ACC112 (cell line): ENCODE data around the gene ZNF594.
"Not testable (repeated sequence)": the region's sequence is repeated elsewhere in the genome, so short reads cannot be mapped to it uniquely, and the experiment has no call there.

Experiments used
- H2AFZ ChIP-seq: fragments of 200-600 bp; sonication (generic); one replicate; pipeline ENCODE4 v1.6.0; 2017; ENCODE audit warnings: antibody characterized with exemption, low read length; ENCODE audit not compliant: unreplicated experiment
- H3K27ac ChIP-seq: fragments of 200-600 bp; sonication (generic); 2 replicates; pipeline ENCODE4 v1.5.1; 2014; ENCODE audit warnings: low read depth, mild to moderate bottlenecking, antibody characterized with exemption, low read length, moderate library complexity
- H3K27me3 ChIP-seq: fragments of 200-600 bp; sonication (generic); 2 replicates; pipeline ENCODE4 v1.6.1; 2014; ENCODE audit warnings: mild to moderate bottlenecking, antibody characterized with exemption, low read length, moderate library complexity, mixed read lengths; ENCODE audit not compliant: insufficient read depth
- H3K36me3 ChIP-seq: fragments of 200-600 bp; sonication (generic); 2 replicates; pipeline ENCODE4 v1.6.1; 2016; ENCODE audit warnings: mild to moderate bottlenecking, antibody characterized with exemption, low read length, moderate library complexity, mixed read lengths; ENCODE audit not compliant: insufficient read depth
- H3K4me1 ChIP-seq: fragments of 200-600 bp; sonication (generic); one replicate; pipeline ENCODE4 v1.6.1; 2016; ENCODE audit warnings: low read length, mixed read lengths; ENCODE audit not compliant: insufficient read depth, unreplicated experiment, control insufficient read depth
- H3K4me3 ChIP-seq: fragments of 200-600 bp; sonication (generic); 2 replicates; pipeline ENCODE4 v1.5.1; 2014; ENCODE audit warnings: mild to moderate bottlenecking, low read depth, low read length
- H3K79me2 ChIP-seq: fragments of 200-600 bp; sonication (generic); one replicate; pipeline ENCODE4 v1.6.0; 2016; ENCODE audit warnings: low read length; ENCODE audit not compliant: control insufficient read depth, unreplicated experiment, insufficient read depth

Gene ZNF594

GRCh38 chr17:5164436-5164835 is 27.2 kb downstream of the ZNF594 start:
- H3K36me3 ChIP-seq = no peaks in the 10 kb centered on the region
- H2AFZ ChIP-seq = no peak overlapping the region
- no peak overlapping the region for H3K27ac ChIP-seq
- no peaks in the 10 kb centered on the region for H3K4me1 ChIP-seq
- H3K79me2 ChIP-seq = no peaks in the 10 kb centered on the region
- peaks cover 16% of the 10 kb centered on the region; the same call in 1 of the 2 replicates for H3K27me3 ChIP-seq
- no peak overlapping the region for H3K4me3 ChIP-seq

GRCh38 chr17:5161793-5162192 is 29.9 kb downstream of the ZNF594 start:
- H3K4me3 ChIP-seq, H3K27ac ChIP-seq, H2AFZ ChIP-seq: not testable (repeated sequence)

GRCh38 chr17:5160702-5161101 is 31.0 kb downstream of the ZNF594 start:
- H3K4me3 ChIP-seq, H3K79me2 ChIP-seq, H2AFZ ChIP-seq, H3K4me1 ChIP-seq, H3K27ac ChIP-seq, H3K36me3 ChIP-seq: not testable (repeated sequence)
- peaks cover 33% of the 10 kb centered on the region for H3K27me3 ChIP-seq

More at GRCh38 chr17:5161793-5162192, 29.9 kb downstream of the ZNF594 start:
- not testable (repeated sequence) for H3K36me3 ChIP-seq, H3K4me1 ChIP-seq, H3K79me2 ChIP-seq
- H3K27me3 ChIP-seq = peaks cover 30% of the 10 kb centered on the region

- H3K4me1 ChIP-seq, H3K79me2 ChIP-seq, H2AFZ ChIP-seq, H3K27ac ChIP-seq, H3K4me3 ChIP-seq, H3K36me3 ChIP-seq: not testable (repeated sequence)
- H3K27me3 ChIP-seq = peaks cover 30% of the 10 kb centered on the region
These were observed 45.5 kb downstream of the ZNF594 start for GRCh38 chr17:5146122-5146521.

GRCh38 chr17:5142877-5143276 is 48.8 kb downstream of the ZNF594 start:
- not testable (repeated sequence) for H3K27ac ChIP-seq, H3K79me2 ChIP-seq, H3K4me3 ChIP-seq, H2AFZ ChIP-seq, H3K36me3 ChIP-seq, H3K4me1 ChIP-seq
- H3K27me3 ChIP-seq = peaks cover 26% of the 10 kb centered on the region

- no peak overlapping the region for H3K27ac ChIP-seq
- peaks cover 3% of the 10 kb centered on the region for H3K27me3 ChIP-seq
- H2AFZ ChIP-seq = no peak overlapping the region
- H3K79me2 ChIP-seq = no peaks in the 10 kb centered on the region
- H3K4me3 ChIP-seq = no peak overlapping the region
- H3K36me3 ChIP-seq = no peaks in the 10 kb centered on the region
- H3K4me1 ChIP-seq = no peaks in the 10 kb centered on the region
These were observed 52.3 kb downstream of the ZNF594 start for GRCh38 chr17:5139458-5139732.

GRCh38 chr17:5138616-5139457 is 52.8 kb downstream of the ZNF594 start:
- Histone ChIP-seq H2AFZ (no peak overlapping the region), H3K36me3 (no peaks in the 10 kb centered on the region), H3K27me3 (no peaks in the 10 kb centered on the region), H3K4me1 (no peaks in the 10 kb centered on the region), H3K4me3 (no peak overlapping the region), H3K27ac (no peak overlapping the region), H3K79me2 (no peaks in the 10 kb centered on the region)

- not testable (repeated sequence) for H3K36me3 ChIP-seq, H3K27ac ChIP-seq, H3K27me3 ChIP-seq, H2AFZ ChIP-seq, H3K4me3 ChIP-seq, H3K79me2 ChIP-seq, H3K4me1 ChIP-seq
These were observed 53.5 kb downstream of the ZNF594 start for GRCh38 chr17:5138198-5138544.

GRCh38 chr17:5137511-5138197 is 54.0 kb downstream of the ZNF594 start:
- not testable (repeated sequence) for H3K79me2 ChIP-seq, H3K27me3 ChIP-seq, H3K27ac ChIP-seq, H2AFZ ChIP-seq, H3K36me3 ChIP-seq, H3K4me1 ChIP-seq, H3K4me3 ChIP-seq

GRCh38 chr17:5136580-5137412 is 54.9 kb downstream of the ZNF594 start:
- H3K27me3 ChIP-seq, H3K4me1 ChIP-seq, H3K27ac ChIP-seq, H2AFZ ChIP-seq, H3K79me2 ChIP-seq, H3K36me3 ChIP-seq, H3K4me3 ChIP-seq: not testable (repeated sequence)
